Right atrium auricular region (tissue), 2 donors: Measurements from ENCODE around the gene ADARB1. TPM values are rescaled to one million over a fixed set of nuclear protein-coding genes. Genes with fewer than 3 reads are reported as not detected.

ENCODE experiments used
- DNase-seq: peaks from one replicate; pipeline ENCODE4 v3.0.0-alpha.2; 2019; ENCODE audit warnings: low spot score
- H3K27ac ChIP-seq, 2 donors: fragments of 200-600 bp; sonication (generic); 1 replicate in 1 of 2; 2 replicates in 1 of 2; pipeline ENCODE4 v1.5.1; 2016 to 2019
- H3K27me3 ChIP-seq, 2 donors: fragments of 200-600 bp; sonication (generic); one replicate each; pipeline versions ENCODE4 v1.5.1 to v1.6.0; 2017 to 2019
- H3K36me3 ChIP-seq: fragments of 200-600 bp; sonication (generic); one replicate; pipeline ENCODE4 v1.5.1; 2016
- H3K4me1 ChIP-seq, 2 donors: fragments of 200-600 bp; sonication (generic); one replicate each; pipeline versions ENCODE4 v1.5.1 to v1.6.0; 2017 to 2019
- H3K4me3 ChIP-seq, 2 donors: fragments of 200-600 bp; sonication (generic); 1 replicate in 1 of 2; 2 replicates in 1 of 2; pipeline ENCODE4 v1.5.1; 2017 to 2019; ENCODE audit warnings: mild to moderate bottlenecking in 1 of 2, moderate library complexity in 1 of 2
- H3K9me3 ChIP-seq, 2 donors: fragments of 200-600 bp; sonication (generic); one replicate each; pipeline ENCODE4 v1.5.1; 2019
- total RNA-seq, 2 donors: library from RNA; depleted of rRNA; stranded (reverse); fragments of >200 nt; gene quantifications; one replicate each; pipeline ENCODE4 v1.1.0, GENCODE V29; 2016
- TF ChIP-seq, protein P1 (sequence below), 2 donors: fragments of 200-600 bp; sonication (generic); IDR thresholded peaks; one replicate each; pipeline ENCODE4 v1.5.1; 2019; ENCODE audit warnings: antibody characterized with exemption in 2 of 2

Gene ADARB1
- total RNA-seq, 2 donors from 2014 or later, result 7.5 to 10.5 TPM

DNA sequence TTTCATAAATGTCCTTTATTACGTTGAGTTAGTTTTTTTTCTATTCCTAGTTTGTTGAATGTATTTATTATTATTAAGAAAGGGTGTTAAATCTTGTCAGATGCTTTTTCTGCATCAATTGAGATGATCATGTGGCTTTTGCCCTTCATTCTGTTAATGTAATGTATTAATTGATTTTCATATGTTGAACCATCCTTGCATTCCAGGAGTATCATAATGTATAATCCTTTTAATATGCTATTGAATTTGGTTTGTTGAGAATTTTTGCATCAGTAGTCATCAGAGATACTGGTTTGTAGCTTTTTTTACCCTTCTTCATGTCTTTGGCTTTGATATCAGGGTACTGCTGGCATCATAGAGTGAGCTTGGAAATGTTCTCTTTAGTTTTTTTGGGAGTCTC, 113.3 kb downstream of the ADARB1 start:
- DNase-seq, result no peak
- no peak overlapping the region for H3K4me3 ChIP-seq
- no peaks in the 10 kb centered on the region for H3K4me1 ChIP-seq
- H3K9me3 ChIP-seq, result peaks cover 0 to 48% of the 10 kb centered on the region in 2 donors
- H3K36me3 ChIP-seq, result peaks cover 68% of the 10 kb centered on the region
- TF ChIP-seq, protein P1, sequence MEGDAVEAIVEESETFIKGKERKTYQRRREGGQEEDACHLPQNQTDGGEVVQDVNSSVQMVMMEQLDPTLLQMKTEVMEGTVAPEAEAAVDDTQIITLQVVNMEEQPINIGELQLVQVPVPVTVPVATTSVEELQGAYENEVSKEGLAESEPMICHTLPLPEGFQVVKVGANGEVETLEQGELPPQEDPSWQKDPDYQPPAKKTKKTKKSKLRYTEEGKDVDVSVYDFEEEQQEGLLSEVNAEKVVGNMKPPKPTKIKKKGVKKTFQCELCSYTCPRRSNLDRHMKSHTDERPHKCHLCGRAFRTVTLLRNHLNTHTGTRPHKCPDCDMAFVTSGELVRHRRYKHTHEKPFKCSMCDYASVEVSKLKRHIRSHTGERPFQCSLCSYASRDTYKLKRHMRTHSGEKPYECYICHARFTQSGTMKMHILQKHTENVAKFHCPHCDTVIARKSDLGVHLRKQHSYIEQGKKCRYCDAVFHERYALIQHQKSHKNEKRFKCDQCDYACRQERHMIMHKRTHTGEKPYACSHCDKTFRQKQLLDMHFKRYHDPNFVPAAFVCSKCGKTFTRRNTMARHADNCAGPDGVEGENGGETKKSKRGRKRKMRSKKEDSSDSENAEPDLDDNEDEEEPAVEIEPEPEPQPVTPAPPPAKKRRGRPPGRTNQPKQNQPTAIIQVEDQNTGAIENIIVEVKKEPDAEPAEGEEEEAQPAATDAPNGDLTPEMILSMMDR (IDR thresholded peaks at IDR 0.05), result no peak
- H3K27ac ChIP-seq, result no peak overlapping the region
- no peaks in the 10 kb centered on the region for H3K27me3 ChIP-seq

DNA sequence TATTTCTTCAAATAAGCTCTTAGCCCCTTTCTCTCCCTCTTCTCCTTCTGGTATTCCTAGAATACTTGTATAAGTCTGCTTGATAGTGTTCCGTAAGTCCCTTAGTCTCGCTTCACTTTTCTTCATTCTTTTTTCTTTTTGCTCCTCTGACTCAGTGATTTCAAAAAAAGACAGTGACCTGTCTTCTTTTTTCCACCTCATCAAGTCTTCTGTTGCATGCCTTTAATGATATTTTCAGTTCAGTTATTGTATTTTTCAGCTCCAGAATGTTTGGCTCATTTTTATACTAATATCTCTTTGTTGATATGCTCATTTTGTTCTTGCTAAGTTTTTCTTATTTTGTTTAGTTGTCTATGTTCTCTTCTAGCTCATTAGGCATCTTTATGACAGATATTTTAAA, 115.6 kb downstream of the ADARB1 start:
- Histone ChIP-seq H3K27ac (no peak overlapping the region), H3K27me3 (no peaks in the 10 kb centered on the region), H3K4me3 (no peak overlapping the region), H3K9me3 (peaks cover 0 to 48% of the 10 kb centered on the region in 2 donors), H3K4me1 (no peaks in the 10 kb centered on the region), H3K36me3 (peaks cover 61% of the 10 kb centered on the region)
- TF ChIP-seq, protein P1 (IDR thresholded peaks at IDR 0.05), result no peak
- DNase-seq, result no peak

DNA sequence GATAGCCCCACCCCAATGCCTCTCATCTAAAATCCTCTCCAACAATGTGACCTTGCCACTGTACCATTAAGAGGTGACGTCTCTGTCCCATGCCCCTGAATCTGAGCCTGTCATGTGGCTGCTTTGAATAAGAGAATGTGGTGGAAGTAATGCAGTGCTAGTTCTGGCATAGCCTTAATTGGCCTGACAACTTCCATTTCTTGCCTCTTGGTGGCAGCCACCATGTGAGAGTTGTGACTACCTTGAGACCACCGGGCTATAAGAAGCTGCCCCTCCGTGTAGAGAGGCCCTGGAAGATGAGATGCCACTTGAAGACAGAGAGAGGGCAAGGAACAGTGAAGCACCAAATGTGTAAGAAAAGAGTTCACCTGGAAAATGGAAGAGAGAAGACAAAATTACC, 118.0 kb downstream of the ADARB1 start:
- DNase-seq, result no peak
- Histone ChIP-seq H3K36me3 (peaks cover 37% of the 10 kb centered on the region), H3K4me3 (no peak overlapping the region), H3K4me1 (no peaks in the 10 kb centered on the region), H3K27me3 (no peaks in the 10 kb centered on the region), H3K9me3 (peaks cover 0 to 34% of the 10 kb centered on the region in 2 donors), H3K27ac (no peak overlapping the region)
- TF ChIP-seq, protein P1 (IDR thresholded peaks at IDR 0.05), result no peak

DNA sequence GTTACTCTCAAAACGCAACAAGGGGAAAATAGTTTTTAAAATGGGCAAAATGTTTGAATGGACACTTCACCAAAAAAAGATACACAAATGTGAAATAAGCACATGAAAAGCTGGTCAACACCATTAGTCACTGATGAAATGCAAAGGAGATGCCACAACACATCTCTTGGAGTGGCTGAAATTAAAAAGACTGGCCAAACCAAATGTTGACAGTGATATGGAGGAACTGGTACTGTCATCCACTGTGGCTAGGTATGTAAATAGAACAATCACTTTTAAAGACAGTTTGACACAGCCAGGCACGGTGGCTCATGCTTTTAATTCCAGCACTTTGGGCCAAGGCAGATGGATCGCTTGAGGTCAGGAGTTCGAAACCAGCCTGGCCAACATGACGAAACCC, 122.2 kb downstream of the ADARB1 start:
- no peak overlapping the region for H3K27ac ChIP-seq
- H3K4me1 ChIP-seq, result no peaks in the 10 kb centered on the region
- H3K36me3 ChIP-seq, result peaks cover 11% of the 10 kb centered on the region
- DNase-seq, result no peak
- no peaks in the 10 kb centered on the region for H3K27me3 ChIP-seq
- H3K4me3 ChIP-seq, result no peak overlapping the region
- TF ChIP-seq, protein P1 (IDR thresholded peaks at IDR 0.05), result no peak
- no peaks in the 10 kb centered on the region for H3K9me3 ChIP-seq

DNA sequence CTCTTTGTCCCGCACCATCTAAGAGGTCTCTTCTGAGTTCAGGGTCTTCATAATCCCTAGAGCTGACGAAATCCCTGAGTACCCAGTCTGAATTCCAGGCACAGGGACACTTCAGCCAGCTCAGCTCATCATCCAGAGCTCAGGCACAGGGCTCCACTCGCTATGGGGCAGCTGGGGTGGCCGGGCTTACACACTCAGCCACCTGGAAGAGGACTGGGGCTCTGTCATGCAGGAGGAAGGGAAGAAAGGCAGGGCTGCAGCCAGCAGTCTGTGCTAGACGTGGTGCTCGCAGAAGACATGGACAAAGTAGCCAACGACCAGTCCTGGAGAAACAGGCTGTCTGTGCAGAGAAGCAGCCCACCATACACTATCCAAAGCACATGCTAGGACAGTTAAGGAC, 124.8 kb downstream of the ADARB1 start:
- Histone ChIP-seq H3K27me3 (no peaks in the 10 kb centered on the region), H3K27ac (no peak overlapping the region), H3K36me3 (peaks cover 11% of the 10 kb centered on the region), H3K4me3 (no peak overlapping the region), H3K9me3 (no peaks in the 10 kb centered on the region), H3K4me1 (no peaks in the 10 kb centered on the region)
- DNase-seq, result no peak
- TF ChIP-seq, protein P1 (IDR thresholded peaks at IDR 0.05), result no peak

DNA sequence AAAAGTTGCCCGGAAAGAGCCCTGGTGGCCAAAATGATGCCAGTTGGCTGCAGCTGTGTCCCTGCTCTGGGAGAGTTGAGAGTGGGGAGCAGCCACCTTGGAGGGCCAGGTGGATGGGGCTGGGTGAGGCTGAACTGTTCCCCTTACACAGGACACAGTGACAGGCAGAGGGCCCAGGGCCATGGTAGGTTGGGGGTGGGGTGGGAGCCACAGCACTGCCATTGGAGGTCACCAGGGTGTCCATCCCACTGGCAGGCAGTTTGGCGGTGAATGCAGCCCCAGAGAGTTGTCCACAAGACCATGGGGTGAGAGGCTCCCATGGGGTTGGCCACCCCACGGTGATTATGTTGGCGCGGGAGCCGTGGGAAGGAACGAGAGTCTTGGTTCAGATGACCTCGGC, 125.7 kb downstream of the ADARB1 start:
- H3K36me3 ChIP-seq, result peaks cover 19% of the 10 kb centered on the region
- no peaks in the 10 kb centered on the region for H3K27me3 ChIP-seq
- no peak for DNase-seq
- H3K27ac ChIP-seq, result no peak overlapping the region
- H3K4me1 ChIP-seq, result no peaks in the 10 kb centered on the region
- H3K9me3 ChIP-seq, result no peaks in the 10 kb centered on the region
- TF ChIP-seq, protein P1 (IDR thresholded peaks at IDR 0.05), result no peak
- no peak overlapping the region for H3K4me3 ChIP-seq
